HG03342 (cell line): ENCODE measurements around the gene PMPCA.

Experiments
- ATAC-seq: cut with Tn5 transposase; IDR thresholded peaks from one replicate; pipeline ENCODE4 v1.9.1; 2021; ENCODE audit warnings: mild to moderate bottlenecking, moderate library complexity; ENCODE audit not compliant: unreplicated experiment

The PMPCA gene

GRCh38 chr9:136410500-136411287 is at the start of gene PMPCA, which contains the start of gene ENTR1:
Gene PMPCA (plus strand): TSS chr9:136410658. CDS start chr9:136410669, 11 bp downstream.
Gene ENTR1 (minus strand): TSS chr9:136410614. CDS start chr9:136410397, 217 bp downstream.
- ATAC-seq: peak; percentile 83

GRCh38 chr9:136361047-136361753 is 49.3 kb upstream of the PMPCA start:
- no peak for ATAC-seq

GRCh38 chr9:136361754-136362449 is 48.6 kb upstream of the PMPCA start:
- no peak for ATAC-seq

- ATAC-seq: no peak
Observed at GRCh38 chr9:136362450-136362784, 48.0 kb upstream of the PMPCA start.

- ATAC-seq: peak; percentile 71
Observed at GRCh38 chr9:136363106-136363948, 47.1 kb upstream of the PMPCA start, which contains the start of gene DNLZ. Gene DNLZ (minus strand): TSS chr9:136363744. CDS start chr9:136363714, 30 bp downstream.

GRCh38 chr9:136363949-136364748 is 46.3 kb upstream of the PMPCA start:
- ATAC-seq: no peak

- ATAC-seq: no peak
Observed at GRCh38 chr9:136364942-136365774, 45.3 kb upstream of the PMPCA start.

GRCh38 chr9:136365775-136366222 is 44.7 kb upstream of the PMPCA start:
- ATAC-seq: no peak

GRCh38 chr9:136366826-136367225 is 43.6 kb upstream of the PMPCA start:
- no peak for ATAC-seq

GRCh38 chr9:136367296-136368145 is 42.9 kb upstream of the PMPCA start:
- no peak for ATAC-seq

- ATAC-seq: no peak
Observed at GRCh38 chr9:136368190-136368589, 42.3 kb upstream of the PMPCA start.

- no peak for ATAC-seq
Observed at GRCh38 chr9:136370037-136370436, 40.4 kb upstream of the PMPCA start.

- no peak for ATAC-seq
Observed at GRCh38 chr9:136370687-136371532, 39.5 kb upstream of the PMPCA start.

GRCh38 chr9:136371533-136371880 is 39.0 kb upstream of the PMPCA start:
- no peak for ATAC-seq

- no peak for ATAC-seq
Observed at GRCh38 chr9:136372006-136372405, 38.5 kb upstream of the PMPCA start.

- no peak for ATAC-seq
Observed at GRCh38 chr9:136372561-136373299, 37.7 kb upstream of the PMPCA start.
